NK-92 (cell line): ENCODE results near the gene HCFC1R1.
A peak's percentile ranks its signal among the peaks of the same experiment; 100 is the strongest.

Experiments used
- DNase-seq: peaks from one replicate; lab custom pipeline; 2025; ENCODE audit not compliant: unreplicated experiment; lab: John Stamatoyannopoulos, UW

The HCFC1R1 gene

DNA sequence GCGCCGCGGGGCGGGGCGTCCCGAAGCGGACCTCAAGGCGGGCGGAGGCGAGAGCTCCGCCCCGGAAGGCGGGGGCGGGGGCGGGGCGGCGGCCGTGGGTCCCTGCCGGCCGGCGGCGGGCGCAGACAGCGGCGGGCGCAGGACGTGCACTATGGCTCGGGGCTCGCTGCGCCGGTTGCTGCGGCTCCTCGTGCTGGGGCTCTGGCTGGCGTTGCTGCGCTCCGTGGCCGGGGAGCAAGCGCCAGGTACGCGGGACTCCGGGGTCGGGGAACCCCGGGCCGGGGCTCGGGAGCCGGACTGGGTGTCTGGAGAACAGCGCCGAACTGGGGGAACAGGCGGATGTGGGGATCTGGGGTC lies 3.5 kb downstream of the HCFC1R1 start, which contains the start of gene TNFRSF12A:
Gene TNFRSF12A (plus strand): TSS at position 122 of the 357 bp plus-strand sequence. CDS start 30 bp downstream, at position 152.
- DNase-seq, result no peak

DNA sequence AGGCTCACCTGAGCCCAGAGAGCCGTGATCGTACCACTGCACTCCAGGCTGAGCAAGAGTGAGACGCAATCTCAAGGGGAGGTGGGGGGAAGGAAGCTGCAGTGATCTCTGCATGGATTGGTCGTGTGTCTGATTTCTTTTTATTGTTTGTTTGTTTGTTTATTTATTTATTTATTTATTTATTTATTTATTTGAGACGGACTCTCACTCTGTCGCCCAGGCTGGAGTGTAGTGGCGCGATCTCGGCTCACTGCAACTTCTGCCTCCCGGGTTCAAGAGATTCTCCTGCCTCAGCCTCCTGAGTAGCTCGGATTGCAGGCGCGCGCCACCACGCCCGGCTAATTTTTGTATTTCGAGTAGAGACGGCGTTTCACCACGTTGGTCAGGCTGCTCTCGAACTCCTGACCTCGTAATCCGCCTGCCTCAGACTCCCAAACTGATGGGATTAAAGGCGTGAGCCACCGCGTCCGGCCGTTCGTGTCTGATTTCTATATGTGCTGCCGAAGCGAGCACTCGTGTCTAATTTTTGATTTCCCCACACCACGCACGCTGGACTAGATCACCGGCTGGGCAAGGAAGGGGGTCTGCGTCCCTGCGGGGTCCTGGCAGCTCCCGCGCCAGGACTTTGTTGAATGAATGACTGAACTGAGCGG lies 4.0 kb downstream of the HCFC1R1 start:
- DNase-seq, result no peak

DNA sequence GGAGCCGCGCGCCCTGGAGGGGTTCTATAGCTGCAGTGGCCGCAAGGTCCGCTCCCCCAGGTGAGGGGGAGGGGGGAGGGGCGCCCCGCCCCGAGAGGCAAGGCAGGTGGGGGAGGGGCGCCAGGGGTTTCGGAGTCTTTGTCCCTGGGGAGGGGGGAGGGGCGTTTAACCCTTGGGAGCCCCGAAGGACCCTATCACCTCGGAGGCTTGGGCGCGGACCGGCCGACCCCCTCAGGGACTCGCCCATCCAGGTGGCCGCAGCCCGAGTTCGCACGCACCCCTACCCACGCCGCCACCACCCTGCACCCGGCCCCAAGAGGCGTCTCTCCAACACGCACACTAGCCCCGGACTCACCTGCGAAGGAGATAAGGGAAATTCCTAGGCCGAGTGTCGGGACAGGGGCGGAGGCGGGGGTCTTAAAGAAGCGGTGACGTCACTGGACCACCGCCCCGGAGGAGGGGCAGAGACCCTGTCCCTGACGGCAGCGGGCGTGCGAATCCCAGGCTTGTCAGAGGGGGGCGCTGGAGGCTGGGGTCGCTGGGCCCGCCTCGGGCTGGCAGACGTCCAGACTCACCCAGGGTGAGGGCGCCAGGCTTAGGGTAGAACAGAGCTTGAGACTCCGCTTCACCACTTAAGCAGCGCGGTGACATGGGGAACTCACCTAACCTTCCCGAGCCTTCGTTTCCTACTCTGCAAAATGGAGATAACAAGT lies 5.8 kb downstream of the HCFC1R1 start, which contains the start of gene CLDN6:
Gene CLDN6 (minus strand): TSS at position 390 of the 713 bp plus-strand sequence. CDS start 2,162 bp downstream, outside the sequence.
- DNase-seq, result no peak

DNA sequence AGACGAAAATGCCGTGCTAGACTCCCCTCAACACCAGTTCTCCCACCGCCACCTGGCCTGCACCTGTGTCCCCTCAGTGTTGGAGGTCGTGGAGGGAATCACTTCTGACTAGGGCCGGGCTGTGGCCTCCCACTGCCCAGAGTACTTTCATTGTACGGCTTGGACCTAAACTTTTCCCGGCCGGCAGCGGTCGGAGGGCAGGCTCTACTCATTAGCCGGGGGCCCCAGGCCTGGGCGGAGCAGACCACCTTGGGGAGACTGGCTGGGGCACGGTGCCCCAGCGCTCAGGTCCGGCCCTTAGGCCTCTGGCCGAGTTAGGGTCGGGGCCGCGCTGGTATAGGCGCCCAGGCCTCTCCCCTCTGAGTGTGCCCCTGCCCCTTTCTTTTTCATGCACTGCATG lies 6.4 kb downstream of the HCFC1R1 start:
- DNase-seq, result no peak

DNA sequence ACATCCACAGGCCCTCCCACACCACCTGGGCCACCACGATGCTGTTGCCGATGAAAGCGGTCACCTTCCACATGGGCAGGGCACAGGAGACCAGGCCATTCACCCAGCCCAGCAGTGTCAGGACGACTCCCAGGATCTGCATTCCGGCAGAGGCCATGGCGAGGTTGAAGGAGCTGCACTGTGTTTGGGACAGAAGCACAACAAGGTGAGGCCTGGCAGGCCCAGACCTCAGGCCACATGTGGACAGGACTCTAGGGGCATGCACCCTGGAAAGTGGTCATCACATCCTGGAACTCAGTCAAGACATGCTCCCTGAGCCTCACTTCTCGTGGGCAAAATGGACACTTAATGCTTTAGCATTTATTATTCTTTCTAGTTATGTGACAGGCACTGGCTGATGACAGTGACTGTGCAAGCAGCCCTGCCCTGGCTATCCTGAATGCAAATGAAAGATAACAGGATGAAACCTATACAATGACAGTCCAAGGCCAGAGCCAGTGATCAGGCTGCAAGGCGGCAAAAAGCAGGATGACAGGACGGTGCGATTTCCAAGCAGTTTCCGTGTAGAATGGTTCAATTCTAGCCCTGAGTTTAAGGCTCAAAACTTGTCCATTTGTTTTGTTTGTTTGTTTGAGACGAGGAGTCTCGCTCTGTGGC lies 7.7 kb downstream of the HCFC1R1 start:
- DNase-seq, result no peak

DNA sequence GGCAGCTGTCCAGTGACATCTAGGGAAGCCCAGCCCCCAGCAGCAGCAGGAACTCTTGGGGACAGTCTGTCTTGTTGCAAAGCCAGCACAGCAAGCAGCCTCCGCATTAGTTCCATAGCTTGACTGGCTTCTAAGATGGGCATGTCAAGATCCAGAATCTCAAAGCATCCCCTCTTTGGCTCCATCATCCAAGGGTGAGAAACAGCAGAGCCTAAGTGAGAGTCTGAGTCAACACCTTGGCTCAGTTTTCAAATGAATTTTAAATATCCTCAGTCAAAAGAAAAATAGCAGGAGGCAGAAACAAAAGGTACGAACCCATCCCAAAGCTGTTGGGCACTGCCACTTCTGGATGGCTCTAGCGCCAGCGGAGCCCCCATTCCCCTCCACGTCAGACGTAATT lies 8.8 kb downstream of the HCFC1R1 start:
- DNase-seq, result no peak

DNA sequence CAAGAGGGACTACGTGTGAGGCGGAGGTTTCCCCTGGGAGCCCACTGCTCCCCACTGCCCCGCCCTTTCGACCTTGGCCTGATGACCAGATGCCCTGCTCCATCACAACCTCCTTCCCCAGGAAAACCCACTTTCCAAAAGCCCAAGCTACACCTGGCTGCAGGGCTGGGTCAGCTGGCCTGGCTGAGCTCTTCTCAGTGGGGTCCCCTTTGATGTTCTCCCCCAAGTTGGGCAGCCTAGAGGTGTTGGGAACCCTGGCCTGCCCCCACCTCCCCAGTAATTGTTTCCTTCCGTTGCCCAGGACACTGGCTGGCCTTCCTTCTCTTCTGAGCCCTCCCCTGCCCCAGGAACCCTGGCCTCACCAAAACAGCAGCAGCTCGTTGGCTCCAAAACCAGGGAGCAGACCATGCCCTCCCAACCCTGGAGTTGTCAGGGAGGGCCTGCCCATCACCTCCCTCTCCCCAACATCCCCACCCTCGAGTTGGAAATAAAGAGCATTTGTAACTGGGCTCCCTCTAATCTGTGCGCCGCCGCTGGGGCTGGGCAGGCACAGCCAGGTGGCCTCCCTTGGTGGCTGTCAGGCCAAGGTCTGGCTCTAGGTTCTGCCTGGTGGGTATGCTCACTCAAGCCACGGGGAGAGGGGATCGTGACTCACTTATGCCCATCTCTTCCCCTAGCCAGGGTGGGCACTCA lies 9.6 kb downstream of the HCFC1R1 start:
- DNase-seq, result no peak

DNA sequence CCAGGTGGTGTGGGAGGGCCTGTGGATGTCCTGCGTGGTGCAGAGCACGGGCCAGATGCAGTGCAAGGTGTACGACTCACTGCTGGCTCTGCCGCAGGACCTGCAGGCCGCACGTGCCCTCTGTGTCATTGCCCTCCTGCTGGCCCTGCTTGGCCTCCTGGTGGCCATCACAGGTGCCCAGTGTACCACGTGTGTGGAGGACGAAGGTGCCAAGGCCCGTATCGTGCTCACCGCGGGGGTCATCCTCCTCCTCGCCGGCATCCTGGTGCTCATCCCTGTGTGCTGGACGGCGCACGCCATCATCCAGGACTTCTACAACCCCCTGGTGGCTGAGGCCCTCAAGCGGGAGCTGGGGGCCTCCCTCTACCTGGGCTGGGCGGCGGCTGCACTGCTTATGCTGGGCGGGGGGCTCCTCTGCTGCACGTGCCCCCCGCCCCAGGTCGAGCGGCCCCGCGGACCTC lies 10.2 kb downstream of the HCFC1R1 start:
- no peak for DNase-seq

DNA sequence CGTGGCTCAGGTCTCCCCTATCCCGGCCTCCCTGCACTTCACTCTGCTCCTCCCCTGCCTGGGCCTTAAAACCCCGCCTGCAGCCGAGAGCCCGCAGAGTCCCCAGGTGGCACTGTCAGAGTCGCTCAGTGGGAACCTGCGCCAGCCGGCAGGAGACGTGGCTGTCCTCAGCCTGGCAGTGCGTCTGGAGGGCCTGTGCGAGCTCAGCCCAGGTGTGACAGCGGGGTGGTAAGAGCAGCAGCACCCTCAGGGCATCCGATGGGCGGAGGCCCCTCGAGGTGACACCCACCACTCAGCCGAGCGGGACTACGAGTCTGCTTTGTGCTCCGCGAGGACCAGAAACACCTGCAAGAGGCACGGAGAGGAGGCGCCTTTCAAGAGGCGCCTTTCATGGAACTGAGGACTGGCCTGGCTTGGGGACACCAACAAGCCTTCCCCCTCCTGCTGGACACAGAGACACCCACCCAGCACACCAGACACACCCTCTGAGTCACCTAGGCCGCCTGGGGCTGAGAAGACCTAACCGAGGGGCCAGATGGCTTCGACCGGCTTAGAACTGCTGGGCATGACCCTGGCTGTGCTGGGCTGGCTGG lies 10.8 kb downstream of the HCFC1R1 start, which contains the start of gene CLDN9:
Gene CLDN9 (plus strand): TSS at position 96 of the 593 bp plus-strand sequence. CDS start 440 bp downstream, at position 536.
- no peak for DNase-seq

DNA sequence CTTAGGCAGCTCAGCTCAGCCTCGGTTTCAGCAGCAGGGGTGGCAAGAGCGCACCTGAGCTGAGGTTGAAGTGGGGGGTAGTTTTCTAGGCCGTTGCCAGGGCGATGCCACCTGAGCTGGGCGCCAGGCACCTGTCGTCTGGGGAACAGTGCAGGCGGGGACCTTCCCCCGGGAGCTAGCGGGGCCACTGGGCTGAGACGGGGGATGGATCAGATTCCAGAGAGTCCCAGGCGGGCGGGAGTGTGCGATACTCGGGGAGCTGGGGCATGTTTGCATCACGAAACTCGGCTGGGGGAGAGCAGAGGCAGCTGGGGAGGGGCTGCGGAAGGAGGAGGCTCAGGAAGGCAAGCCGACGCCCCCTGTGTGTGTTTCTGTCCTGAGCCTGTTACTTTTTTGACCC lies 11.5 kb downstream of the HCFC1R1 start:
- no peak for DNase-seq

DNA sequence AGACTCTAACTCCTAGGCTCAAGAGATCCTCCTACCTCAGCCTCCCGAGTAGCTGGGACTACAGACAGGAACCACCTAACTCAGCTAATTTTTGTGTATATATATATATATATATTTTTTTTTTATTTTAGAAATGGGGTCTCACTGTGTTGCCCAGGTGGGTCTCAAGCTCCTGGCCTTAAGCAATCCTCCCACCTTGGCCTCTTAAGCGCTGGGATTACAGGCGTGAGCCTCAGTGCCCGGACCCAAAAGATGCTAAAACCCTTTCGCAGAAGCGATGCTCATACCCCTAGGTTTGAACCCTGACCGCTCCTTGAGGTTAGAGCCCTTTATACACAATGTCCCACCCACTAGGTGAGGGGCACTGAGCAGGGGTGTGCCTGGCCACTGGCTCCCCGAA lies 13.2 kb downstream of the HCFC1R1 start:
- DNase-seq, result no peak

DNA sequence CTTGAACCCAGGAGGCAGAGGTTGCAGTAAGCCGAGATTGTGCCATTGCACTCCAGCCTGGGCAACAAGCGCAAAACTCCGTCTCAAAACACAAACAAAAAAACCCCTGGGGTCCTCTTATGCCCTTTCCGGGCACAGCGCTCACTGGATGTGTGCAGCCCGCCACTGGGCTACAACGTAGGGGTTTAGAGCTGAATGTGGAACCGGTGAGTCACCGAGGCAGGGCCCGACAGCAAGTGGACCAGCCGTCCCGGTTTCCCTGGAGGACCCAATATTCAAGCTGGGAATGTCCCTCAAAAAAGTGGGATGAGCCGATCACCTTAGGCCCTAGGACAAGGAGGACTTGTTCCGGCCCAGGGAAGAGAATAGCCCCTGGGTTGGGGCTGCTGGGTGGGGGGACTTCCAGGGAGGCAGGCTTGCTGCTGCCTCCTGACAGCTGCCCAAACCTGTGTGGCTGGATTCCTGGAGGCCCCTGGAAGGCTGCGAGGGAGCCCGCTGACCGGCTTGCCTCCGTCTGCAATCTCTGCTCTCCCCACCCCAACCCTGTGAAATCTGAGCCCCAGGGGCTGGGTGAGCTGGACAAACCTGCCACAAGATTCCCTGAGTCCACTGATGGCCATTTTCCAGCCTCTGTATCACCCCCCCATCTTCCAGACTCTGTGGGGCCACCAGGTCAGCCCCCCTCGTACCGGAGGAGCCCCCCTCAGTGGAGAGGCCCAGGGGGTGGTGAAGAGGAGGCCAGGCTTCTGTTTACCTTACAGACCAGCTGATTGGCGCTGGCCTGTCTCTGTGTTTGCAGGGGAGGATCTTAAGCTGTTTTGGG lies 14.0 kb downstream of the HCFC1R1 start:
- no peak for DNase-seq

DNA sequence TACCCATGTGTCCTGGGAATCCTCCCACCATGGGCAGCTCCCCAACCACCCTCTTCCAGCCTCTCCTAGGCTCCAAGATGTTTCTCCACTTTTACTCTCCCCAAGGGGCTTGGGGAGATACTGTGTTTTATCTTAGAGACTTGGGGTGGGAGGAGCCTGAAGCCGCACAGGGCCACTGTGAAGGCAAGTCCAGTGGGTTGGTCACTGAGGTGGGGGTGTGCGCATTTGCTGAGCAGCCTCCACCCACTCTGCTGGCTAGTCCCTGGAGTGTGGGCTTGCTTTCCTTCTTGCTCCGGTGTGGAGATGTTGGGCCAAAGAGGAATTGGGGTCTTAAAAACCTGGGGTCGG lies 15.1 kb downstream of the HCFC1R1 start:
- DNase-seq, result no peak

DNA sequence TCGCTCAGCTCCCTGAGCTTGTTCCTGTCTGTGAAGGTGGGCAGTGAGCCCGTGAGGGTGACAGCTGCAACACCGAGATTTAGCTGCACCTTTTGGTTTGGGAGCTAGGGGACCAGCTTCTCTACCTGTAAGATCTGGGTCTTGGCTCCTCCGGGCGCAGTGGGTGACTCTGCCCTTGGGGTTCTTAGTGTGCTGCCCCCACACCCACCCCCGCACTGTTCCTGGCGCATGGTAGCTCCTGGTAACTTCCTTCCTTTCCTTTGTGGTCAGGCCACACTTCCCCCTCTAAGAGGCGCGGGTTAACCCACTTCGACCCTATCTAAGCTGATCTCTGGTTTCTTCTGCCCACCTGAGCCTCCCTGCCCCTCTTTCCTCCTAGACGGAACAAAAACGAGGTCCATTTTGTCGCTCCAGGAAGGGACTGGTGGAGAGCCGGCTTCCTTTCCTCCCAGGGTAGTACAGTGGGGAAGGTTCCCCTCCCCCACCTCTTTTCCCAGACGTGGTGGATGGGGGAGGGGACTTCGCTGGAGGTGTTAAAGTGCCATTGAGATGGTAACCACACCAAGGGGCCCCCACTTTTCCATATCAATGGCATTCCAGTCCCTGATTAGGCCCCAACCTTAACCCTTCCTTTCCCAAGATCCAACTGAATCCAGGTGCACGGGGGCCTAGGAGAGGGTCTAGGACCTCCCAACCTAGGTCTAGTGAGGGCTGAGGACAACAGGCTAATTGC lies 15.6 kb downstream of the HCFC1R1 start:
- DNase-seq, result no peak

DNA sequence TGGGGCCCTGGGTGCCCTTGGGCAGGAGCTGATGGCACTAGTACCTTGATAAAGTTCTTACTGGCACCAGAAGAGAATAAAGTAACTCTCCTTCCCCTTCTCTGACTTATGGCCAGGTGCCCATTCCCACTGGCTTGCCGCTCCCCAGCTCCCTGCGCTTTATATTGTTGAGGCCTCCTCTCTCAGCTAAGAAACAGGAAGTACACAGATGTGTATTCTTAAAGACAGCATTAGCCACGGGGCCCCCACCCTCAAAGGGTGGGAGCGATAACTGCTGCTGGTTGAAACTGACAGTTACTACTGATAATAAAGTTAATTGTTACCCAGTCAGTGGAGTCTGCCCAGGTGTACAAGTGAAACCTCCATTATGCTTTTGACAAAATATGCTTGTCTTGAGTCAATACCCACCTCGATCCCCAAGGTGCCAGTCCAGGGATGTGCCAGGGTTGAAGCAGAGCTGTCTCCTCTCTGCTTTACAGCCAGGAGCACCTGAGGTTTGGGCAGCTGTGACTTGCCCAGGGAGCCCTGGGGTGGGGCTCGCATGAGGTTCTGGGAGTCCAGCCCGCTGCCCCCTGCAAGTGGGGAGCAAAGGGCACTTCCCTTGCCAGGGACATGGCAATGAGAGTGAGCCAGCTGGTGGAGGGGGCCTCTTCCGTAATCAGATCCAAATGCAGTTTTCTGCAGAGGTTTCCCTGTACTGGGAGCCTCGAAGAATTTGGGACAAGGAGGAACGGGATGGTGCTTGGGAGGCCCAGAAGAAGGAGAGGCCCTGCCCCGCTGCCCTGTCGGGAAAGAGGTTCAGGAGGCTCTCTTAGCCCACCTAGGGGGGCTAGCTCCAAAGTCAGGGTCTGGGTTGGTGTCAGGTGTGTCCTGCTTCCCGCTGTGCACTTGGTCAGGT lies 16.4 kb downstream of the HCFC1R1 start:
- DNase-seq, result no peak

DNA sequence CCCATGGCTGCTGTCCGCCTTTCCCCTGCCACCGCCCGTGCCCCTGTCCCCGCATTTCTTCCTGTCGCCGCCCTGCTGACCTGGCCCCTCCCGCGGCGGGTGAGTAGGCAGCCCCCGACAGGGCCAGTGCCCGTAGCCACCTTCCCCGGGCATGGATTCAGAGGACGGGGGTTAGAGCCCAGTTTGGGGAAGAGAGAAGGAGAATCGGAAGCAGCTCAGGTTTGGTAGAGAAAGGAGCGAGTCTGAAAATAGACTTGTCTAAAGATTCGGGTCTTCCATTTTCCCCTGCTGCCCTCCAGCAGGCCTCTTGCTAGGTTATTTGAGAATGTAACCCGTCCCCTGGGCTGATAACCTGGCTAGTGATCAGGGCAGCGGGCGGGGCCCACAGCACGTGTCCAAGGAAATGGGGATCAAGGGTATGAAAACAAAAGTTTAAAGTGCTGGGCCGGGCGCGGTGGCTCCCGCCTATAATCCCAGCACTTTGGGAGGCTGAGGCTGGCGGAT lies 18.9 kb downstream of the HCFC1R1 start:
- no peak for DNase-seq

DNA sequence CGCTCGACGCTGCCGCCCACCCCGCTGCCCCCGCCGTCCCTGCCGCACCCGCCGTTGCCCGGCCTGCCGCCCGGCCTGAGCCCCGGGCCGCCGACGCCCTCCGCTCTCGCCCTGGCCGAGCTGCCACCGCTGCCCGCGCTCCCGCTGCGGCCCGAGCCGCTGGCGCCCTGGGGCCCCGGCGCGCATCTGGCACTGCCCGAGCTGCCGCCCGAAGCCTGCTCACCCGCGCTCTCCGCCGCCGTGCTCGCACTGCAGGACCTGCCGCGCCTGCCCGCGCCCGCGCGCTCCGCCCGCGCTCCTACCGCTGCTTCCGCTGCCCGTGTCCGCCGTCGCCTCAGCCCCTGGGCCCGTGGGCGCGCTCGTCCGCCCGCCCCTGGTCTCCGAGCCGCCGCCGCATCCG lies 19.4 kb downstream of the HCFC1R1 start:
- no peak for DNase-seq

DNA sequence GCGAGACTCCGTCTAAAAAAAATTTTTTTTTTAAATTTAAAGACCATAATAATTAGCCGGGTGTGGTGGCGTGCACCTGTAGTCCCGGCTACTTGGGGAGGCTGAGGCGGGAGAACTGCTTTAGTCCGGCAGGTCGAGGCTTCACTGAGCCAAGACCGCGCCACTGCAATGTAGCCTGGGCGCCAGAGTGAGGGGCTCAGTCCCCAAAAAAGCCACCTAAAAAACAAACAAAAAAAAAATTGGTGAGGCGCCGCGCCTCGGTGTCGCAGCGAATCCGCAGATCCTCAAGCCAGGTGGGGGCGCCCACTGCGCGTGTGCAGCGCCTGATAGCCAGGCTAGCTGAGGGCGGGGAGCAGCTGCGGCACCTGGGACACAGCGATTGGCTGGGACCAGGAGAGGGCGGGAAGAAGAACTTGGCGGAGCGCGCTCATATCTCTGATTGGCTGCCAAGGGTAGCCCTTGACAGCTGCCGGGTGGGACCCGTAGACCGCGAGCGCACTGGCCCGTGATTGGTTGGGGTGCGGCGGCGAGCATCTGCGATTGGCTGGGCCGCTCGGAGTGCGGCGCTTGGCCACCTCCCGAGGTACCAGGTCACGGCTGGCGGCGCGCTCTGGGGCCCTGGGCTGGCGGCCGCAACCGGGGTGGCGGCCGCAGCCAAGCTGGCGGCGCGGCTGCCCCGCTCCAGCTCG lies 20.0 kb downstream of the HCFC1R1 start:
- DNase-seq, result peak; percentile 79
